Neural progenitor cell (in vitro differentiated cells): Measurements from ENCODE around the gene ILDR2.

ENCODE experiments used
- EZH2 ChIP-seq: fragments of 200-600 bp; sonication (generic); IDR thresholded peaks from 2 replicates; pipeline ENCODE4 v1.6.1; 2017; ENCODE audit warnings: antibody characterized with exemption, mild to moderate bottlenecking, moderate library complexity
- TF ChIP-seq, protein P1 (sequence below): fragments of 200-600 bp; sonication (generic); IDR thresholded peaks from 2 replicates; pipeline ENCODE4 v1.5.1; 2017; ENCODE audit warnings: antibody characterized with exemption, mild to moderate bottlenecking

DNA sequence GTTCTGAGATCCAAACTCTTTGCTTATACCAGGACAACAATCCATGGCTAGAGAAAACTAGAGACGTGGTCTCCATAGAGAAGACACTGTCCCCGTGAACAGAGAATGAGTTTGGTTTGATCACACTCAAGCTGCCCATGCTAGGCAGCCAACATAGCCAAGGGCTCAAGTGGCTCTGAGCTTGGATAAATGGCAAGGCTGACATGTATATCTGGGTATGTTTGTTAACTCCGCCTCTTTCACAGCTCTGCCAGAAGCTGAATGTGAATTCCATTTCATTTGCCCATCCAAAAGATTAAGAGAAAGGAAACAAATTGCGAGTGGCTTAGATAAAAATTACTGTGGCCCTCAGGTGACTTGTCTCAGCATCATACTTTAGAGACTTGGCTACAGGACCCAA lies 38.0 kb downstream of the ILDR2 start:
- TF ChIP-seq, protein P1, sequence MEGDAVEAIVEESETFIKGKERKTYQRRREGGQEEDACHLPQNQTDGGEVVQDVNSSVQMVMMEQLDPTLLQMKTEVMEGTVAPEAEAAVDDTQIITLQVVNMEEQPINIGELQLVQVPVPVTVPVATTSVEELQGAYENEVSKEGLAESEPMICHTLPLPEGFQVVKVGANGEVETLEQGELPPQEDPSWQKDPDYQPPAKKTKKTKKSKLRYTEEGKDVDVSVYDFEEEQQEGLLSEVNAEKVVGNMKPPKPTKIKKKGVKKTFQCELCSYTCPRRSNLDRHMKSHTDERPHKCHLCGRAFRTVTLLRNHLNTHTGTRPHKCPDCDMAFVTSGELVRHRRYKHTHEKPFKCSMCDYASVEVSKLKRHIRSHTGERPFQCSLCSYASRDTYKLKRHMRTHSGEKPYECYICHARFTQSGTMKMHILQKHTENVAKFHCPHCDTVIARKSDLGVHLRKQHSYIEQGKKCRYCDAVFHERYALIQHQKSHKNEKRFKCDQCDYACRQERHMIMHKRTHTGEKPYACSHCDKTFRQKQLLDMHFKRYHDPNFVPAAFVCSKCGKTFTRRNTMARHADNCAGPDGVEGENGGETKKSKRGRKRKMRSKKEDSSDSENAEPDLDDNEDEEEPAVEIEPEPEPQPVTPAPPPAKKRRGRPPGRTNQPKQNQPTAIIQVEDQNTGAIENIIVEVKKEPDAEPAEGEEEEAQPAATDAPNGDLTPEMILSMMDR, result no peak
- TF ChIP-seq EZH2, result no peak
